Mammary epithelial cell (primary cell): ENCODE data around the gene COL13A1.

Experiments
- EZH2 ChIP-seq: IDR thresholded peaks from 2 replicates; pipeline ENCODE4 v1.6.1; 2012; ENCODE audit warnings: low read length, inconsistent platforms, borderline replicate concordance
- TF ChIP-seq, protein P1 (sequence below), 2 donors: IDR thresholded peaks in 1 of 2; conservative IDR thresholded peaks in 1 of 2; 2 replicates each; pipeline ENCODE4 v1.5.1; 2011 to 2012; ENCODE audit warnings: inconsistent platforms in 2 of 2, low read length in 2 of 2, mild to moderate bottlenecking in 2 of 2, control low read depth in 1 of 2, low read depth in 1 of 2; ENCODE audit not compliant: insufficient read depth in 1 of 2; ENCODE audit errors: extremely low read depth in 1 of 2

DNA sequence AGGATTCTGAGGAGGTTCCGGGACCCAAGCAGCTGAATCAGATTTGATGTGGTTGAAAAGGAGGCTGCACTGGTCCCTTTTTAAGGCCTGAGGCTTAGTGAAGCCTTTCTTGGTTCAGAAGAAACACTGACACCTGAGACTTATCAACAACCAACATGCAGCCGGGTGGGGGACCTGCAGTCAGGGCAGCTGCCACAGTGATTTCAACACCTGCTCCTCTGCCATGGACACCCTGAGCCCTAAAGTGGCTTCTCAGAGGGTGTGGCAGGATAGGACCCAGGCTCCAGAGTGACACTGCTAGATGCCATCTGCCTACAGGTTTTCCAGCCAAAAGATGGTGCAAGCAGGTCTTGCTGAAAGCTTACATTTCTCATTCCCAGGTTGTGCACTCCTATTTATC, 99.3 kb downstream of the COL13A1 start:
- TF ChIP-seq, protein P1, sequence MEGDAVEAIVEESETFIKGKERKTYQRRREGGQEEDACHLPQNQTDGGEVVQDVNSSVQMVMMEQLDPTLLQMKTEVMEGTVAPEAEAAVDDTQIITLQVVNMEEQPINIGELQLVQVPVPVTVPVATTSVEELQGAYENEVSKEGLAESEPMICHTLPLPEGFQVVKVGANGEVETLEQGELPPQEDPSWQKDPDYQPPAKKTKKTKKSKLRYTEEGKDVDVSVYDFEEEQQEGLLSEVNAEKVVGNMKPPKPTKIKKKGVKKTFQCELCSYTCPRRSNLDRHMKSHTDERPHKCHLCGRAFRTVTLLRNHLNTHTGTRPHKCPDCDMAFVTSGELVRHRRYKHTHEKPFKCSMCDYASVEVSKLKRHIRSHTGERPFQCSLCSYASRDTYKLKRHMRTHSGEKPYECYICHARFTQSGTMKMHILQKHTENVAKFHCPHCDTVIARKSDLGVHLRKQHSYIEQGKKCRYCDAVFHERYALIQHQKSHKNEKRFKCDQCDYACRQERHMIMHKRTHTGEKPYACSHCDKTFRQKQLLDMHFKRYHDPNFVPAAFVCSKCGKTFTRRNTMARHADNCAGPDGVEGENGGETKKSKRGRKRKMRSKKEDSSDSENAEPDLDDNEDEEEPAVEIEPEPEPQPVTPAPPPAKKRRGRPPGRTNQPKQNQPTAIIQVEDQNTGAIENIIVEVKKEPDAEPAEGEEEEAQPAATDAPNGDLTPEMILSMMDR (conservative IDR thresholded peaks at IDR 0.05 in 1 of 2, IDR thresholded peaks at IDR 0.05 in 1 of 2; ENCODE audit: extremely low read depth in 1 of 2, insufficient read depth in 1 of 2, low read depth in 1 of 2, low read length in 2 of 2) = no peak
- TF ChIP-seq EZH2 = no peak
